ENCODE data around the gene PHKB.
"Not testable (repeated sequence)": the region's sequence is repeated elsewhere in the genome, so short reads cannot be mapped to it uniquely, and the experiment has no call there.

DNA sequence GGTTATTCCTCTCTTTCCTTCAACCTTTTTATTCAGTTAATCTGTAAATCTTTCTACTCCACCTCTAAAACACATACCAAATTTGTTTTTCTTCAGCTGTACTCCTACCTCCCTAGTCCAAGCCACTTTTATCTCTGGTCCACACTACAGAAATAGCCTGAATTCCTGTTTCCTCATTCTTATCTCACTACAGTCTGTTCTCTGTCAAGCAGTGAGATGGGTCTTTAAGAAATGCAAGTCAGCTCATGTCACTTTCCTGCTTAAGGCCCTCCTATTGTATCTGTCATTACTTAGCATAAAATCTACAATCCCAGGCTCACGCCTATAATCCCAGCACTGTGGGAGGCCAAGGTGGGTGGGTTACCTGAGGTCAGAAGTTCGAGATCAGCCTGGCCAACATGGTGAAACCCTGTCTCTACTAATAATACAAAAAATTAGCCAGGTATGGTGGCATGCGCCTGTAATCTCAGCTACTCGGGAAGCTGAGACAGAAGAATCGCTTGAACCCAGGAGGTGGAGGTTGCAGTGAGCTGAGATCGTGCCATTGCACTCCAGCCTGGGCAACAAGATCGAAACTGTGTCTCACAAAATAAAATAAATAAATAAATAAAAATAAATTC lies 7.0 kb downstream of the PHKB start:
- not testable (repeated sequence) for TF ChIP-seq EZH2 (IDR thresholded peaks at IDR 0.05; ENCODE audit: insufficient read depth, low read length)
- TF ChIP-seq, protein P1, sequence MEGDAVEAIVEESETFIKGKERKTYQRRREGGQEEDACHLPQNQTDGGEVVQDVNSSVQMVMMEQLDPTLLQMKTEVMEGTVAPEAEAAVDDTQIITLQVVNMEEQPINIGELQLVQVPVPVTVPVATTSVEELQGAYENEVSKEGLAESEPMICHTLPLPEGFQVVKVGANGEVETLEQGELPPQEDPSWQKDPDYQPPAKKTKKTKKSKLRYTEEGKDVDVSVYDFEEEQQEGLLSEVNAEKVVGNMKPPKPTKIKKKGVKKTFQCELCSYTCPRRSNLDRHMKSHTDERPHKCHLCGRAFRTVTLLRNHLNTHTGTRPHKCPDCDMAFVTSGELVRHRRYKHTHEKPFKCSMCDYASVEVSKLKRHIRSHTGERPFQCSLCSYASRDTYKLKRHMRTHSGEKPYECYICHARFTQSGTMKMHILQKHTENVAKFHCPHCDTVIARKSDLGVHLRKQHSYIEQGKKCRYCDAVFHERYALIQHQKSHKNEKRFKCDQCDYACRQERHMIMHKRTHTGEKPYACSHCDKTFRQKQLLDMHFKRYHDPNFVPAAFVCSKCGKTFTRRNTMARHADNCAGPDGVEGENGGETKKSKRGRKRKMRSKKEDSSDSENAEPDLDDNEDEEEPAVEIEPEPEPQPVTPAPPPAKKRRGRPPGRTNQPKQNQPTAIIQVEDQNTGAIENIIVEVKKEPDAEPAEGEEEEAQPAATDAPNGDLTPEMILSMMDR (IDR thresholded peaks at IDR 0.05; ENCODE audit: insufficient read depth, low read depth, low read length) = not testable (repeated sequence)
